T-helper 2 cell treated with Interferon-gamma antibody and Interleukin-4, amounts not matched to agents 5 μg/mL and 100 μg/mL, for 36 hours (primary cell): ENCODE measurements around the gene VPS8.

Experiments used
- DNase-seq: peaks from one replicate; pipeline ENCODE4 v3.0.0; 2021; ENCODE audit warnings: low spot score
- H3K27ac Mint-ChIP-seq: one replicate; pipeline ENCODE4 v1.8.0; 2021; ENCODE audit warnings: mild to moderate bottlenecking, mixed read lengths
- H3K27me3 Mint-ChIP-seq: one replicate; pipeline ENCODE4 v1.8.0; 2021; ENCODE audit warnings: low read depth, mixed read lengths
- H3K36me3 Mint-ChIP-seq: one replicate; pipeline ENCODE4 v1.8.0; 2021; ENCODE audit warnings: low read depth, mixed read lengths
- H3K4me1 Mint-ChIP-seq: one replicate; pipeline ENCODE4 v1.8.0; 2021; ENCODE audit warnings: low read depth, mixed read lengths
- H3K4me3 Mint-ChIP-seq: one replicate; pipeline ENCODE4 v1.8.0; 2022; ENCODE audit warnings: mild to moderate bottlenecking, moderate library complexity, mixed read lengths
- H3K9me3 Mint-ChIP-seq: one replicate; pipeline ENCODE4 v1.8.0; 2021; ENCODE audit warnings: mixed read lengths

The VPS8 gene

GRCh38 chr3:184811999-184812661, at the start of gene VPS8:
VPS8 (plus strand) TSS chr3:184812166; CDS start chr3:184824633, 12,467 bp downstream.
- Mint-ChIP-seq H3K36me3 (peaks cover 18% of the 10 kb centered on the region), H3K9me3 (no peaks in the 10 kb centered on the region), H3K27ac (peak within 1 kb of the TSS; percentile 95), H3K4me3 (peak within 1 kb of the TSS; percentile 91), H3K4me1 (peaks cover 56% of the 10 kb centered on the region), H3K27me3 (peaks cover 2% of the 10 kb centered on the region)
- peak; percentile 97 for DNase-seq

DNA sequence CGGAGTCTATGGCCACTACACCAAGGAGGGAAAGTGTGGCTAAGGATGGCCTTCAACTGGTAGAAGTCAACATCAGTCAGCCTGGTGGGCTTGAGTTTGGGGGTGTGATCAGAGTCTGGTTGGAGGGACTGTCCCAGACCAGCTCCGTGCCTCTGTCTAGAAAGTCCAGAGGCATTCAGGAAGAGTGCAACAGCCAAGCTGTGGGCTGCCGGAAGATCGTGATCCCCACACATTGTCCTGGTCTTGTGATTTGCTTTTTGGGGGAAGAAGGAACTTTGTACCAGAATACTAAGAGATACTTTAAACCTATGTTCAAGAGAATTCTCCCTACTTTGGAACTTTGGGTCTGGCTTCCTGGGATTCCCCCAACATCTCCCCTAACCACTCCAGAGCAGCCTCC, 47.8 kb upstream of the VPS8 start:
- no peak for DNase-seq
- H3K36me3 Mint-ChIP-seq, result no peaks in the 10 kb centered on the region
- no peaks in the 10 kb centered on the region for H3K9me3 Mint-ChIP-seq
- peaks cover 3% of the 10 kb centered on the region for H3K27me3 Mint-ChIP-seq
- no peak overlapping the region for H3K4me3 Mint-ChIP-seq
- H3K4me1 Mint-ChIP-seq, result peaks cover 10% of the 10 kb centered on the region
- no peak overlapping the region for H3K27ac Mint-ChIP-seq

GRCh38 chr3:184765047-184765729, 46.8 kb upstream of the VPS8 start:
- Mint-ChIP-seq H3K36me3 (no peaks in the 10 kb centered on the region), H3K27me3 (peaks cover 3% of the 10 kb centered on the region), H3K4me3 (no peak overlapping the region), H3K9me3 (no peaks in the 10 kb centered on the region), H3K4me1 (peaks cover 10% of the 10 kb centered on the region), H3K27ac (no peak overlapping the region)
- DNase-seq, result no peak

DNA sequence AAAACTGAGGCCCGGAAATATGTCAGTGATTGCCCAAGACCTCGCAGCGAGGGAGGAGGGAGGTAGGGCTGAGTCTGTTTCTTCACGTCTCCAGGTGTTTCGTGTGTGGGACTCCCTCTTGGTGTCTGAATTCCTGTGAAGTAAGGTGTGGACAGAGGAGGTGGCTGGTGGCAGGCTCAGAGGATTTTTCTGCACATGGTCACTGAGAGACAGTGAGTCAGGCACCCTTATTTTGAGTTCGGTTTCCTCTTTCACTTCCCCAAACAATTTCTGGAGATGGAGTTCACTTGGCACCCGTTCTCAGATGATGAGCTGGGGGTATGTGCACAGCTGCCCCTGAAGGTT, 46.3 kb upstream of the VPS8 start:
- Mint-ChIP-seq H3K4me3 (no peak overlapping the region), H3K4me1 (peaks cover 10% of the 10 kb centered on the region), H3K27ac (no peak overlapping the region), H3K9me3 (no peaks in the 10 kb centered on the region), H3K36me3 (no peaks in the 10 kb centered on the region), H3K27me3 (peaks cover 3% of the 10 kb centered on the region)
- no peak for DNase-seq

DNA sequence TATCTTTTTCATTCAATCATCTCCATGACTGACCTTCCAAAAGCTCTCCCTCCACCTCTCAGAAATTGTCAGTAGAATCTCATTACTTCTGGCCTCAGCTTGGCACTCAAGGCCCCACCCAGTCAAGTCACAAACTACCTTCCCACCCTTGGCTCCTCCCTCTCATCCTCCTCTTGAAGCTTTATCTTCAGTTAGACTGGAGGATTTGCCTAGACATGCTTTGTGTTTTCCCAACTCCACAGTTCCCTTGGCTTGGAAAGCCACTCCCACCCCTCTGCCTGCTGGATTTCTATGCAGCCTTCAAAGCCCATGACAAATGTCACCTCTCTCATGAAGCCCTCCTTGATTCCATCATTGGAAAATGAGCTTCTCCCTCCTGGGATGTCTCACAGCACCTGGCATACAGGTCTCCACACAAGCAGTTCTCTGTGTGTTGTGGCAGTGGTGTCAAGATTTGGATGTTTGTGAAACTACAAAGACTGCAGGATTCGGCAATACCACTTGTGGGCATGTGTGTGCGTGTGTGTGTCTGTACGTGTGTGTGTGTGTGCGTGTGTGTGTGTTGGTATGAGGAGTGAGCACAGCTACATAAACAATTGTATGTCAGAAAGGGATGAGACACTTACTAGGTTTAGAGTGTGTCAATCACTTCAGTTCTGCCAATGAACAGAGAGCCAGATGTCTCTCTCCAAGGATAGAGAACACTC, 45.3 kb upstream of the VPS8 start:
- Mint-ChIP-seq H3K4me3 (no peak overlapping the region), H3K27me3 (peaks cover 3% of the 10 kb centered on the region), H3K9me3 (no peaks in the 10 kb centered on the region), H3K27ac (no peak overlapping the region), H3K36me3 (no peaks in the 10 kb centered on the region), H3K4me1 (peaks cover 10% of the 10 kb centered on the region)
- no peak for DNase-seq

- Mint-ChIP-seq H3K4me3 (no peak overlapping the region), H3K27ac (no peak overlapping the region), H3K27me3 (peaks cover 3% of the 10 kb centered on the region), H3K4me1 (peaks cover 10% of the 10 kb centered on the region), H3K9me3 (no peaks in the 10 kb centered on the region), H3K36me3 (no peaks in the 10 kb centered on the region)
- DNase-seq, result no peak
These were observed 44.6 kb upstream of the VPS8 start for GRCh38 chr3:184767377-184767776.

DNA sequence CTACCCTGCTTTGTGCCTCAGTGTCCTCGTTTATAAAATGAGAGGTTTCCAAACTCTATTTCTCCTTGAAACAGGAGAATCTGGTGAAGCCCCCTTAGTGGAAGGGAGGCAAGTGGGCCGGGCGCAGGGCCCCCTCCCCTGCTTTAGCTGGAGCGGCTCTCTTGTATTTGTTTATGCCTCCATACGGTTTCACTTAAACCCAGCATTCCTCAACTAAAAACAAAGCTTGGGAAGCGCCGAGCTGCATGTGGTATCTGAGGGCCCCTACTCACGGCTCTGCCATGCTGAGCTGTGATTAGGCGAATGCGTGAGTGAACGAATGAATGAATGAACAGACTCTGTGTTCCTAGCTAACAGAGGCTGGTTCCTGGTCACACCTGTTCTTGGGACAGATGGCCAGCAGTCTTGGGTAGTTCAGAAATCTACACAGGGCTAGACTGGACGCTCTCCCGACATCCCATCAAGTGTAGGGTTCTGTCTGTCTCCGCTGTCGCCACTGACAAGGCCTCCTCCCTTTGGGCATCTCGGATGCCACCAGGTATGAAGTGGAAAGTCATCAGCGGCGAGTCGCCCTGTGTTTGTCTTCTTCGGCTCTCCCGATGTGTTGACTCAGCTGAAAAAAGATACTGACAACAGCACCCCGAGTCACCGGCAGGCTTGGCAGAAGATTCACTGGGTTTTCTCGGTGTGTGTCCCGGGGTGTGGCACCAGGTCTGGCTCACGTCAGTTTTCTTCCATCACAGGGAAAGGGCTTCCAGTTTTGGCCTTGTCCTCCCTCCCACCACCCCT, 42.4 kb upstream of the VPS8 start:
- Mint-ChIP-seq H3K4me1 (peaks cover 10% of the 10 kb centered on the region), H3K4me3 (no peak overlapping the region), H3K9me3 (no peaks in the 10 kb centered on the region), H3K27ac (no peak overlapping the region), H3K27me3 (peaks cover 3% of the 10 kb centered on the region), H3K36me3 (no peaks in the 10 kb centered on the region)
- DNase-seq, result no peak

GRCh38 chr3:184770541-184770940, 41.4 kb upstream of the VPS8 start:
- no peak for DNase-seq
- peaks cover 10% of the 10 kb centered on the region for H3K4me1 Mint-ChIP-seq

DNA sequence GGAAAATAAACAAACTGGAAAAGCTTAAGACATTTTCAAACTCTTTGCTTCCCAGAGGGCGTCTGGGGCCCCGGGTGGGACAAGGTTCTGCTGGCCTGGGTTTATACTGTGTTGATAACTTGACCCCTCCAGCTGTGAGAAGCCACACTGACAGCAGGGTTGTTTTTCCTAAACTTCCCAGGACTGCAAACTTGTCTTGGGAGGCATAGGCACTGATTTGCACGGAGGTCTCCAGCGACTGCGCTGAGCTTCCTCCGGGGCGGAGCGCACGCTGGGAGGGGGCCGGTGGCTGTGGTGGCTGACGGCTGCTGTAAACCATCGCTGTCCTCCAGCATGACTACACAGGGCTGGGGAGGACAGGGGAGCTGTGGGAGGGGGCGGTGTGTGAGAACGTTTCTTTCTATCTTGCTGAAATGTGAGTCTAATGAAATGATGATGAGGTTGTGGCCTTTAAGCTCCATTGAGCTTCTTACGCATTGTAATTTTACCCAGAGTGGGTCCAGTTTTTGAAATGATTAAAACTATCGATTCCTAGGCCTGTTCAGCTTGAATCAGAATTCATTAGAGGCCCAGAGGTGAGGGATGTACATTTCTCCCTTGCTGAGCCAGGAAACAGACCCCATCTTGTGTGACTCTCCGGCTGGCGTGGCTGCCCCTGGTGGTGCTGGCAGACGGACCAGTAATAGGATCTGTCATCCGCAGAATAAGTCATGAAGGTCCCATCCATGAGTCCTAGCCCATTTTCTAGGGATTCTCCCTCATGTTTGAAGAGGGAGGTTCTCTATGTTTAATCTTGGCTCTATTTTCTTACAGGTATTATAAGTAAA, 40.5 kb upstream of the VPS8 start:
- H3K27ac Mint-ChIP-seq, result no peak overlapping the region
- no peaks in the 10 kb centered on the region for H3K36me3 Mint-ChIP-seq
- peaks cover under 1% of the 10 kb centered on the region for H3K27me3 Mint-ChIP-seq
- no peaks in the 10 kb centered on the region for H3K9me3 Mint-ChIP-seq
- DNase-seq, result no peak
- H3K4me1 Mint-ChIP-seq, result peaks cover 6% of the 10 kb centered on the region
- no peak overlapping the region for H3K4me3 Mint-ChIP-seq

More at GRCh38 chr3:184770541-184770940, 41.4 kb upstream of the VPS8 start:
- H3K4me3 Mint-ChIP-seq, result no peak overlapping the region
- H3K27me3 Mint-ChIP-seq, result peaks cover 3% of the 10 kb centered on the region
- H3K36me3 Mint-ChIP-seq, result no peaks in the 10 kb centered on the region
- H3K27ac Mint-ChIP-seq, result no peak overlapping the region
- no peaks in the 10 kb centered on the region for H3K9me3 Mint-ChIP-seq

GRCh38 chr3:184772667-184773272, 39.2 kb upstream of the VPS8 start:
- no peaks in the 10 kb centered on the region for H3K36me3 Mint-ChIP-seq
- H3K4me3 Mint-ChIP-seq, result no peak overlapping the region
- H3K4me1 Mint-ChIP-seq, result no peaks in the 10 kb centered on the region
- no peaks in the 10 kb centered on the region for H3K9me3 Mint-ChIP-seq
- peaks cover under 1% of the 10 kb centered on the region for H3K27me3 Mint-ChIP-seq
- DNase-seq, result no peak
- H3K27ac Mint-ChIP-seq, result no peak overlapping the region

DNA sequence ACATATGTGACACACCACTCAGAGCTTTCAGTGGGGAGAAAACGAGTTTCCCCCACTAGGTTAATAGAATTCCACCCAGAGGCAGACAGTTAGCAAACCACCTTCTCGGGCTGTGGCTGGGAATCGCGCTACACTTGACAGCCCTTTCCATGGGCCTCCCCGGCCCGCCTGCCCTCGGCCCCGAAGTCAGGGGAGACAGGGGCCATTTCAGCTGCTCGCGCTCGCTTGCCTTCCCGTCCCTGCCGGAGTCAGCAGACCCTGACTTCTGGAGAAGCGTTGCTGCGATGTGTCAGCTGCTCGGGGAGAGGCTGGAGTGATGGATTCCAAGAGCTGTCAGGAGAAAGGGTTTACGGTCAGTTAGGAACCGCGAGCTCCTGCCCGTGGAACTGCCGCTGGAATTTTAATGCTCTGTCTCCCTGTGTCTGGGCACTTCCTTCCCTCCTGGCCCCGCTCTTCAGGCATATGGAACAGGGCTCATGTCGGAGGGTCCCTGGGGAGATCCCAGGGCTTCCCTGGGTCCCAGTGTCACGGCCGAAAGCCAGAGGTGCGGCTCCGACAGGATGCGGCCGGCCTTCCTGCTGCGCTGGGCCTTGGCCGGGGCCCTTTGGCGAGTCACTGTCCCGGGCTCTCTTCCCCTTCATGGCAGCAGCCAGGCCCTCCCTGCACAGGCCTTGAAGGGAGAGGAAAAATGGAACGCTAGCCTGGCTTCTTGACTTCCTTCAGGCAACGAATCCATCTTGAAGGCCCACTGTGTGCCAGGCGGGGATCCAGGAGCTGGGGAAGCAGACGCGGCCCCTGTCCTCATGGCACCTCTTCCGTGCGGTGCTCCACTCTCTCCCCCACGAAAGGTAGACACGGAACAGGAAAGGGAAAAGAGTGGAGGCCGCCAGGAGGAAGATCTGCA, 38.4 kb upstream of the VPS8 start:
- Mint-ChIP-seq H3K9me3 (no peaks in the 10 kb centered on the region), H3K4me1 (peaks cover 4% of the 10 kb centered on the region), H3K27ac (no peak overlapping the region), H3K36me3 (no peaks in the 10 kb centered on the region), H3K4me3 (no peak overlapping the region), H3K27me3 (peaks cover 2% of the 10 kb centered on the region)
- DNase-seq, result no peak

- Mint-ChIP-seq H3K9me3 (no peaks in the 10 kb centered on the region), H3K27me3 (peaks cover 13% of the 10 kb centered on the region), H3K36me3 (no peaks in the 10 kb centered on the region), H3K27ac (no peak overlapping the region), H3K4me1 (peaks cover 5% of the 10 kb centered on the region), H3K4me3 (no peak overlapping the region)
- DNase-seq, result no peak
These were observed 35.0 kb upstream of the VPS8 start for GRCh38 chr3:184776916-184777315.
